NCI-H1930 (cell line): ENCODE measurements around the gene RALGPS1.

Experiments
- DNase-seq, 2 experiments: peaks; one replicate each; lab custom pipeline; 2025; lab: John Stamatoyannopoulos, UW

RALGPS1 gene

GRCh38 chr9:127176631-127177030 lies 262.0 kb downstream of the RALGPS1 start:
- DNase-seq = no peak

- no peak for DNase-seq
These were observed 262.6 kb downstream of the RALGPS1 start for GRCh38 chr9:127177231-127177630.

DNA sequence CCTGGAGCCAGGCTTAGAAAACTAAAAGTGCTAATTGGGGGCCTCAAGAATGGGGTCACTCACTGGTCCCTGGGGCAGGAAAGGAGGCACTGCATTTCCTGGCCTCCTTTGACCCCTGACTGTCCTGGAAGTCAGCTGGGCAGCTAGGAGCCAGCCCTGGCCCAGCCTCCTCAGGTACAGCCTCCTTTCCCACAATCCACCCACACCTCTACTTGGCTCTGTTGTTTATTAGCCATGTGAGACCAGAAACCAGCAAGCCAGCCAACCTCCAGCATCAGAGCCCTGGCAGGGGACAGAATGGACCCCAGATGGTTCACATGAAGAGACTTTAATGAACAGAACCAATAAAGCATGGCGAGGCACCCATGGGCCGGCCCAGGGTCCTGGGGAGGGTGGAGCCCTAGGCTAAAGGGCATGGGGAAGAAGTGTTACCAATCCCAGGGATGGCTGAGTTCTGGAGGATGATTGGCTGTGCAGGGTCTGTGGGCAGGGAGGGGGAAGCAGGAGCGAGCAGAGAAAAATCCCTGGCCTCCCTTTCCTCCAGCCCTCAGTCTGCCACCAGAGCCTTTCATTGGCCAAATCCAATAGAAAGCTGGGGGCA lies 263.2 kb downstream of the RALGPS1 start:
- no peak for DNase-seq

DNA sequence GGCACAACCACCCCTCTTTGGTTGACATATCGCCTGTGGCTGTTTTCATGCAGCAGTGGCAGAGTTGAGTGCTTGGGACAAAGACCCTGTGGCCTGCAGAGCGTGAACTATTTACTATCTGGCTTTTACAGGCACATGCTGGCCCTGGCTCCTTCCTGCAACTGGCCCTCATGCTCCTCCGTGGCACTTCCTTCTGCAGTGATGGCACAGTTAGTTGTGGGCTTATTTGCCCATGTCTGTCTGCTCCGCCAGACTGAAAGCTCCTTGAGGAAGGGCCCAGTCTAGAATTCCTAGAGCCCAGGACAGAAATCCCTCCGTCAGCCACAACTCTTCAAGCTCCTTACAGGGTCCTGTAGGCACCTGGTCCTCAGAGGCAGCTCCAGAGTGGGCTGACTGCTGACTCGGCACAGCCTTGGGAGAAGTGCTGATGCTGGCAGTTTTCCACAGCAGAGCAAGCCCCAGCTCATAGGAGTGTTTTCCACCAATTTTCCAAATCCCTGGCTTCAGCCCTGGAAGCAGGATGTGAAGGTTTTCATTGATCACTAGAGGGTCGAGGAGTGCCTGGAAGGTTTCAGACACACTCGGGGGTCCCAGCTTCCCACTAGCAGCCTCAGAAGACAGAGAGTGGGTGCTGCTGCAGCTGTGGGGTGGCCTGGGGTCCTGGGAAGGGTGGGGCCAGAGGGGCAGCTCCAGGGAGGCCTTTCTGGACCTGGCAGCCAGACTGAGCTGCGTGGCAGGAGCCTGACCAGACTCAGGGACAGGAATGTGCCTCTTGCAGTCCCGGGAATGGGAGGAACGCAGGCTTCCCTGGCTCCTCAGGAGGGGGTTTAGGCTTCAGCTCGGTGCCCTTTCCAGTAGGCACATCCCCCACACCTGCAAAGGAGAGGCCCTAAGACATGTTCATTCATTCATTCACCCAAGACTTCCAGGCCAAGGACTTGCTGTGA lies 264.4 kb downstream of the RALGPS1 start:
- no peak for DNase-seq

- no peak for DNase-seq
These were observed 265.3 kb downstream of the RALGPS1 start for GRCh38 chr9:127179633-127180441.

DNA sequence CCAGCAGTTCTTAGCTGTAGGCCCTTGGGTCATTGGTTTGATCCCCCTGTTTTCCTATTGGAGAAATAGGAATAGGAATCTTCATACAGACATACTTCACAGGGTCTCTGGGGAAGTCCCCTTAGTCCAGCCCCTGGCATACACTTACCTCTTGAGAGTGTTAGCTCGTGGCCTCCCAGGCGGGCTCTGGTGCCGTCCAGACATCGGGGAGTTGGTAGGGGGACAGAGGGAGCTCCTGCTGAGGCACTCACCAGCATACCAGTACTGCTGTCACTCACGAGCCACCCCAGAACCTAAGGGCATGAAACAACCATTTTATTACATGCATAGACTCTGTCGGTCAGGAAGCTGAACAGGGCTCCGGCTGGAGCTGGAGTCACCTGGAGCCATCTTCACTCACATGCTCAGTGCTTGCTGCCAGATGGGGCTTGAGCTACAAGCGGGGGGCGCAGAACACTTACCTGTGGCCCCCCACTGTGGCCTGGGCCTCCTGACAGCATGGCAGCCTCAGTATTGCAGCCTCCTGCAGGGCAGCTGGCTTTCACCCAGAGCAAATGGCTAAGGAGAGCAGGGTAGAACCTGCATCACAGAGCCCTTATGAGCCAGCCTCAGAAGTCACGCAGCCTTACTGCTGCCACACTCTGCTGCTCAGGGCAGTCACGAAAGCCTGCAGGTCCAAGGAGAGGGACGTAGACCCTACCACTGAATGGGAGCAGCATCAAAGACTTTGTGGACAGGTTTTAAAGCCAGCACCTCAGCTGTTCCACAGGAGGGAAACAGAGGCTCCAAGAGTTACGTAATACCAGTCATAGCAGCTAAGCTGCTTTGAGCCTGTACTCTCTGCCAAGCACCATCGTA lies 266.1 kb downstream of the RALGPS1 start:
- DNase-seq = no peak

- no peak for DNase-seq
These were observed 266.7 kb downstream of the RALGPS1 start for GRCh38 chr9:127181315-127181580.

- DNase-seq = no peak
These were observed 267.1 kb downstream of the RALGPS1 start for GRCh38 chr9:127181595-127182190.

DNA sequence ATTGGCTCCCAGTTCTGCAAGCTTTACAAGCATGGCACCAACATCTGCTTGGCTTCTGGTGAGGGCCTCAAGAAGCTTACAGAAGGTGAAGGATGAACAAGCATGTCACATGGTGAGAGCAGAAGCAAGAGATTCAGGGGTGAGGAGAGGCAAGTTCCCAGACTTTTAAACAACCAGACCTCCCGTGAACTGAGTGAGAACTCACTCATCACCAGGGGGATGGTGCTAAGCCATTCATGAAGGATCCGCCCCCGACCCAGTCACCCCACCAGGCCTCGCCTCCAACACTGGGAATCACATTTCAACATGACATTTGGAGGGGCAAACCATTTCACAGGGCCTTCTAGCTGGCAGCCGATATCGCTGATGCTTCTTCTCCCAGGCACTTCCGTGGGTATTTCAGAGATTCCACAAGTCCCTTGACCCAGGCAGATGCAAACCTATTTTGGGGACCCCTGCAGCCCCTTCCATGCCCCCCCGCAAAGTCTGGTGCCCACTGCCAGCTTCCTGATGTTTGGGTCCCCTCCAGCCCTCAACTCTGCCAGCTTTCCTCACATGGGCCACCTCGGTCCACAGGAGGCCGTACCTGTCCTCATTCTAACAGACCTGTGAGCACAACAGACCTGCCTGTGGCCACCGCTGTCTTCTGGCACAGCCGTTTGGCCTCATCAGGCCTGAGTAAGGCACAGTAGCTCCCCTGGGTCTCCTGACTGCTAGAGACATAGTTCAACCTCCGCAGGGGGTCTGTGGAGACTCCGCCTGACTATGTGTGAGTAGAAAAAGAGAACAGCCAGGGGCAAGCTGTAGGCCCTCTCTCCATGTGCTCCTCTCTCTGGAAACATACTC lies 268.5 kb downstream of the RALGPS1 start:
- no peak for DNase-seq

DNA sequence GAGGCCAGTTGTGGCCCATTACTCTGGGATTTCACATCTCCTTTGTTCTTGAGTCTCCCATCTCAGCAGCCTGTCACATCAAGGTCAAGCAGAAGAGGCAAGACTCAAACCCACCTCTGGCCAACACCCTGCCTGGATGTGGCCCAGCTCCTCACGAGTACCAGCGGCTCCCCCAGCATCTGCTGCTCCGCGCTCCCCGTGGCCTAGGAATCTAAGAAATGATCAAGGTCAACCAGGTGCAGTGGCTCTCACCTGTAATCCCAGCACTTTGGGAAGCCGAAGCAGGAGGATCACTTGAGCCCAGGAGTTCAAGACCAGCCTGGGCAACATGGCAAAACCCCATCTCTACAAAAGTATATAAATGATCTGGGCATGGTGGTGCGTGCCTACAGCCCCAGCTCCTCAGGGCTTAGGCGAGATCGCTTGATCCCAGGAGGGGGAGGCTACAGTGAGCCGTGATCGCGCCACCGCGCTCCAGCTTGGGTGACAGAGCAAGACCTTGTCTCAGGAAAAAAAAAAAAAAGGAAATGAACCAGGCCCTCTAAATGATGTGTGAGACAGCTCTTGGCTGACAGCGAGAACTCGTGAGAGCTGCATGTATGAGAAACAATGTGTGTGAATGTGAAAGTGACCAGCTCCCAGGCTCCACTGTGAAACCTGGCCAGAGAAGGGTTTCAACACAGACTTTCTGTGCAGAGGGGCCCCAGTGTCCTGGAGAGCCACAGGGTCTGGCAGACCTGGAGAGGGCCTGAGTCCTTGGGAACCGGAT lies 269.4 kb downstream of the RALGPS1 start:
- no peak for DNase-seq

DNA sequence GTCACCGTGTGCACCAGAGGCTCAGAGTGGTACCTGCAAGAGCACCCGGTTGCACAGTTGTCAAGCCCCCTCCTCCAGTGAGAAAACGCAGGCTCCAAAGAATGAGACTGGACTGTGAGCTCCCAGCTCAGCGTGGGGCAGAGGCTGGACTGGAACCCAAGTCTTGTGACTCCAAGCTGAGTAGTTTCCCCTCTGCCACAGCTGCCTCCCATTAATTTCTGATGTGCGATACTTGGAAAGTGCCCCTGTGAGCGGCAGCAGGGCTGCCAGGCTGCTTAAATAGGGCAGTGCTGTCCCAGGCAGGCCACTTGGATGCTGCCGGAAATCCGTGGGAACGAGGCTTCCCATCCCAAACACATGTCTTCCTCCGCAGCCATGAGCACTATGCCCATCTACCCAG lies 270.1 kb downstream of the RALGPS1 start:
- no peak for DNase-seq

DNA sequence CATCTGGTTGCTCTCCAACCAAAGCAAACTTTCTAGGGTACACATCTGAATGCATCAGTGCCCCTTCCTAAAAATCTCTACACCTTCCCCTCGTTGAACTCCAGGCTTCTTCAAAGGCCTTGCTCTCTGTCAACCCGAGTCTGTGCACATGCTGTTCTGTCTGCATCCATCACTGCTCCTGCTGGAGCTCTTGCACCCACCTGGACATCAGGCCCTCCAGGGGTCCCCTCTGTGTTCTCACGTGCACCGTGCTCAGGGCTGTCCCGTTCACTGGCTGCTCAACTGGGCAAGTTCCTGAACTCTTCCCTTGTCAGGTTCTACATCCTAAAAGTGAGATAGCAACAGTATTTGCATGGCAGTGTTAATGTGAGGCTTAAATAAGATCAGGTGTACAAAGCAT lies 270.6 kb downstream of the RALGPS1 start:
- DNase-seq = no peak

- no peak for DNase-seq
These were observed 271.6 kb downstream of the RALGPS1 start for GRCh38 chr9:127185931-127186781.

DNA sequence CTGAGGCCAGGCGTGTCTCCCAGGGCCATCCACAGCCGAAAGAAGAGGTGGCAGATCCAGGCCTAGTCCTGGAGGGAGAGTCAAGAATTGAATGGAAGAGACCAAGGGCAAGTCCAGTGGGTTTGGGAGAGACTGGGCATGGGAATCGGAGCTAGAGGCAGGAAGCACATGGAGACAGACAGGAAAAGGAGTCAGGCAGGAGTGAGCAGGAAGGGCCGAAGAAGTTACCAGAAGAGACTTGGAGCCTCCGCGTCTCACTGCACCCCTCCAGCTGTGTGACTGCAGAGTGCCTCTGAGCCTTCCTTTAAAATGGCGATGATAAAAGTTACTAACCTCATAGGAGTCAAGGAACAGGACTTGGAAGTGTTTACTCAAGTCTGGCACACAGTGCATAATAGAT lies 272.2 kb downstream of the RALGPS1 start:
- no peak for DNase-seq

DNA sequence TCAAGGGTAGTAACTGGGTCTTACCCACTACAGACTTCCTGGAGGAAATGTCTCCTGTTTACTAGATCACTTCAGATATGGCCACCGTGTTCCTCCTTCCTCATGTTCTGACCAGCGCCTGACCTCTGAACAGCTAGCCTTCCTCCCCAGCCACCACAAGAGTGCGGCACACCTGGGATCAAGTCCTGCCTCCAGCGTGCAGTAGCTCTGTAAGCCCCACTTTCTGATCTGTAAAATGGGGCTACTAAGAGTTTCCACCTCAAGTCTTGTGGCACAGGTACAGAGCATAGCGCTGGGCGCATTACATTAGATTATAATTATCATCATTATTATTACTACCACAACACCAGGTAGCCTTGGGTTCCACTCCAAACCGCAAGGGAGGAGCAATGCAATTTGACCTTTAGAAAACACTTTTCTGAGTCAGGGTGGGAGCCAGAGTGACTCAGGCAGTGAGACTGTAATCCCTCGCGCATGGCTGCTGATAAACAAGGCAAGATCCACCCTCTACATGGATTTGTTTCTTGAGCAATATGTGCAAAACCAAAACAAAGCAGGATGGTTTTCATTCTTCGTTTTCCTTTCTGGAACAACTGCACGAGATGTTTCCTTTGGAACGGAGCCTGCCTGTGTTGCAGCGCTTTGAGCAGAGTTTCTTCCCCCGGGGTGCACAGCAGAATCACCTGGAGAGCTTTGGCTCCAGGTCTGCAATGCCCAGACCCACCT lies 272.8 kb downstream of the RALGPS1 start:
- no peak for DNase-seq

- DNase-seq = no peak
These were observed 273.8 kb downstream of the RALGPS1 start for GRCh38 chr9:127188396-127188795.

- DNase-seq = no peak
These were observed 275.0 kb downstream of the RALGPS1 start for GRCh38 chr9:127189628-127190027.

DNA sequence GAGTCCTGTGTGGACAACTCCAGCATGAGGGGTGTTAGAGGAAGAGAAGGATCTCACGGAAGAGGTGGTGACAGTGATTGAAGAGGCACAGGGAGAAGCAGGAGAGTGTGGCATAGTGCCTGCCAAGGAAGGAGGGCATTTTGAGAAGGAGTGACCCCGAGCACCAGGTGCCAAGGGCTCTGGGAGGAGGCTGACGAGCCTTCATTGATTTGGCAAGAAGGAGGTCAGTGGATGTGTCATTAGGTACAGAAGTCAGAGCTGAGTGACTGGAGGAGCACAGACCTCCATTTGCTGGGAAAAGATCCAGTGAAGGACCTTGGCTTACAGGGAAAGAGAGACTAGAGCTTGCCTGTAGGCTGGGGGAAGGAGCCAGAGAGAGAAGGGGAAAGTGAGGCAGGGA lies 278.2 kb downstream of the RALGPS1 start:
- no peak for DNase-seq
